Stimulated activated CD4-positive, alpha-beta T cell treated with anti-CD3 and anti-CD28 coated beads, Interleukin-4, amount 100 ng/mL, for 4 hours (primary cell): Measurements from ENCODE around the gene NF1.
"Not testable (repeated sequence)": the region's sequence is repeated elsewhere in the genome, so short reads cannot be mapped to it uniquely, and the experiment has no call there.

Experiments used
- DNase-seq, 2 experiments: peaks; one replicate each; pipeline ENCODE4 v3.0.0-alpha.2; 2020

Gene NF1

GRCh38 chr17:31357839-31358394, 263.1 kb downstream of the NF1 start:
- DNase-seq = no peak

GRCh38 chr17:31364012-31364411, 269.2 kb downstream of the NF1 start:
- DNase-seq = no peak

DNA sequence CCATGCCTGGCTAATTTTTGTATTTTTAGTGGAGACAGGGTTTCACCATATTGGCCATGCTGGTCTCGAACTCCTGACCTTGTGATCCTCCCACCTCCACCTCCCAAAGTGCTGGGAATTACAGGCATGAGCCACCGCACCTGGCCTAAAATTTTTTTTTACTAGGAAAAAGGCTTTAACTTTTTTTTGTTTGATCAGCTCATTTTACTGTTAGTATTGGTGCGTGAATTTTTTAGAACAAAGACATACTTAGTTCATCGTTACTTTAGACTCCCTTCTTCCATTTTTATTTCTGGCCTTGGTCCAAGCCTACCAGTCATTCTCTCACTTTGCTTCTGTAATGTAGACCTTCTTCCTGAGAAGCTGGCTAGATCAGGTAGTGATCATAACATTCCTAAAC, 271.3 kb downstream of the NF1 start:
- DNase-seq = no peak

DNA sequence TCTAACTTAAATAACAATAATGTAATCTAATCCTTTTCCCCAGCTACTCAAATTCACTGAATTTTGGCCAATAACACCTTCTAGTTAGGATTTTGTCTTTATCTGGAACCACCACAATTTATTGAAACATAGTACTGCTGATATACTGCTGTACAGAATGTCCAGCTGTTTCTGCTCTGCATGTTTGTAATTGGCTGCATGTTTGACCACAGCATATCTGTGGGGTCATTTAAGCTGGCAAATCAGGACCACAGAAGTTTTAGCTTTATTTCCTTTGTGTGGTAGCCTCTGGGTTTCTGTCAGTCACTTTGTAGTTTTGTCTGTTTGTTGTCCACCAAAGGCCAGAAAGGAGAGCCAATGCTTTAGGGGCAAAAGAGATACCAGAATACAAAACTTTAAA, 274.5 kb downstream of the NF1 start:
- no peak for DNase-seq

- no peak for DNase-seq
These were observed 276.8 kb downstream of the NF1 start for GRCh38 chr17:31371511-31372097.

DNA sequence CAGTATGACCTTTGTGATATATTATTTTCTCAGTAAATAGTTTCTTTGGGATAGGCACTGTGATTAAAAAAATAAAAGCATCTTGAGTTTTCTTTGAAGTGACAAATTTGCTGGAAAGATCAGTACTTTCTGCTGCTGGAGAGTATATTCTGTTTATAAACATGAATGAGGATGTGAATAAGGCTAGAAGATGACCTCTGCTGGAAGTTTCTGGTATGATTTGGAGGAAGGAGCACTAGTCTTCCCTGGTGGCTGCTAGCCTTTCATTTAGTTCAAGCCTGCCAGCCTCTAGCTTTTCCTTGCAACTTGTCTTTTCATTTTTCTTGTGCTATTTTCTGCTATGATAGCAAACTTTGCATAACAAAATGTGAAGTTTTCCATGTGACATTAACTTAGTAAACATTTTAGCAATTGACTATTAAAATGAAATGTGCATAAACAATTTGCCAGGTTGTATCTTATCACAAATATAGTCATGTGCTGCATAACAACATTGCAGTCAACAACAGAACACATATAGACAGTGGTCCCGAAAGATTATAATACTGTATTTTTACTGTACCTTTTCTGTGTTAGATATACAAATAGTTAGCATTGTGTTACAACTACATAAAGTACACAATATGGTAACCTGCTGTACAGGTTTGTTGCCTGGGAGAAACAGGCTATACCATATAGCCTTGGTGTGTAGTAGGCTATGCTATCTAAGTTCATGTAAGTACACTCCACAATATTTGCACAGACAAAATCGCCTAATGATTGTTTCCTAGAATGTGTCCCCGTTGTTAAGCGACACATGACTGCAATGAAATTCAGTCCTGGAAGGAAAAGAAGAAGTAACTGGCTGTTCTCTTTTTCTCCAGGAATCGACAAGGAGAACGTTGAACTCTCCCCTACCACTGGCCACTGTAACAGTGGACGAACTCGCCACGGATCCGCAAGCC, 278.6 kb downstream of the NF1 start:
- no peak for DNase-seq

- DNase-seq = no peak
These were observed 279.3 kb downstream of the NF1 start for GRCh38 chr17:31374094-31374447.

DNA sequence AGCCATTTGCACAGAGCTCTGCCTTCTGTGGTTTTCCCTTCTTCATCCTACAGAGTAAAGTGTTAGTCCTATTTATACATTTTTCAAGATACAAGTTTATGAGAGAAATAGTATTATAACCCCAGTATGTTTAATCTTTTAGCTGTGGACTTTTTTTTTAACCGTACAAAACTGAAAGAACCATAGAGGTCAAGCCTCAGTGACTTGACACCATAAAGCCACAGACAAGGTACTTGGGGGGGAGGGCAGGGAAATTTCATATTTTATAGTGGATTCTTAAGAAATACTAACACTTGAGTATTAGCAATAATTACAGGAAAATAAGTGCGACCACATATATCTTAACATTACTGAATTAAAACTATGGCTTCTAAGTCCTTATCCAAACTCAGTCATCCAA, 279.7 kb downstream of the NF1 start:
- DNase-seq = no peak

DNA sequence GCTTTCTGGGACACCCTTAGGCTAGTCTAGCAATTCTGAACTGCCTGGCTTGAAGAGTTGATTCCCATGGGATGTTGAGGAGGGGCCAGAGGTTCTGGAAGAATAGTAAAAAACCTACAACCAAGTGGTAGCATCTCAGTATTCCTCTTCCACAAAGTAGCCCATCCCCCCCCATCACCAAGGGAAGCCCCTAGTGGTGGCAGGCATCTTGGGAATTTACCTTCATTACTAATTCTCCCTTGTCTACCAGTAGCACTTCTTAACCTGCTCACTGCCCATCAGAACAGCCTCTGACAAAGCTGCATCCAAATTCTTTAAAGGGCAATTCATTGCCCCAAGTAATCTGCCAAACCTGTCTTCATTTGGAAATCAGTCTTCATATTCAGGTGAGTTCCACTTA, 283.9 kb downstream of the NF1 start:
- DNase-seq = no peak

DNA sequence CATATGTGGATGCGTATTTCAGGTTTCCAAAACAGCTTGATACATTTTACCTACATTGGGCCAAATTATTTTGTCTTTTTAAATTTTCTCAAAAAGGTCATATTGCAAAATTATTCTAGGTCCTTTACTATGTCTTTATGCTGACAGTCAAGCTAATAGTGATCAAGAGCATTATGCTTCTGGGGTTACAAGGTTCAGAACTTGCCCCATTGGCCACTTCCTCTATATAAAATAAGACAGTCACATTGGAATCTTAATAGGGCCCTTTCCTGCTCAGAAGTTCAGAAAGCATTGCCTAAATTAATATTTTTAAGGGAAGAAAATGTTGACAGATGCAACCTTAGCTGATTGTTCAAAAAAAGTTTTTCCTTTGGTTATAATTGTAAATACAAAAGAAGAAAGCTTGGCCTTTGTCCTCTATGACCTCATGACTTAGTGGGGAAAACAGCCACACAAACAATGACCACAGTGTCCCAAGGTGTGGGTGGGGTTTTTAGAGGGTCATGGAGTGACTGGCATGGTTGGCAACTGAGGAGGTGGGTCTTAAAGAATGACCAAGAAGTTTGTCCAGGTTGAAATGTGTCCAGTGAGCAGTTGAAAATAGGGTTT, 284.9 kb downstream of the NF1 start:
- DNase-seq = no peak

- DNase-seq = no peak
These were observed 286.4 kb downstream of the NF1 start for GRCh38 chr17:31381165-31381668.

GRCh38 chr17:31382668-31383275, 288.0 kb downstream of the NF1 start:
- not testable (repeated sequence) for DNase-seq

DNA sequence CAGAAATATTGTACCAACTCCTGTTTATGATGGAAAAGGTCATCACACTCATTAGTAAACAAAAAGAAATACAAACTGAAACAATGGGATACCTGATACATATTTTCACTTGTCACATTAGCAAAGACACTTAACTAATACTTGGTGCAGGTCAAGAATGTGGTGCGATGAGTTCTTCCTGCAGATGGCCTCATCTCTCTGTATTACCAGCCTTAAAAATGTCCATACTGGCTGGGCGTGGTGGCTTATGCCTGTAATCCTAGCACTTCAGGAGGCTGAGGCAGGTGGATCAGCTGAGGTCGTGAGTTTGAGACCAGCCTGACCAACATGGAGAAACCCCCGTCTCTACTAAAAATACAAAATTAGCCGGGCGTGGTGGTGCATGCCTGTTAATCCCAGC, 288.7 kb downstream of the NF1 start:
- DNase-seq = not testable (repeated sequence)

GRCh38 chr17:31385428-31386285, 290.9 kb downstream of the NF1 start:
- no peak for DNase-seq

GRCh38 chr17:31386542-31387075, 291.8 kb downstream of the NF1 start:
- no peak for DNase-seq

DNA sequence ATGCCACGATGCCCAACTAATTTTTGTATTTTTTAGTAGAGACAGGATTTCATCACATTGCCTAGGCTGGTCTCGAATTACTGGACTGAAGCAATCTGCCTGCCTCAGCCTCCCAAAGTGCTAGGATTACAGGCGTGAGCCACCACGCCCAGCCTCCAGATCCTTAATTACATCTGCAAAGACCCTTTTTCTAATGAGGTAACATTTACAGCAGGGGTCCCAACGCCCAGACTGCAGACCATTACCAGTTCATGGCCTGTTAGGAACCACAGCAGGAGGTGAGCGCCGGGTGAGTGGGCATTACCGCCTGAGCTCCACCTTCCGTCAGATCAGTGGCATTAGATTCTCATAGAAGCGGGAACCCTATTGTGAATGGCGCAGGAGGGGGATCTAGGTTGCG, 292.7 kb downstream of the NF1 start:
- no peak for DNase-seq

DNA sequence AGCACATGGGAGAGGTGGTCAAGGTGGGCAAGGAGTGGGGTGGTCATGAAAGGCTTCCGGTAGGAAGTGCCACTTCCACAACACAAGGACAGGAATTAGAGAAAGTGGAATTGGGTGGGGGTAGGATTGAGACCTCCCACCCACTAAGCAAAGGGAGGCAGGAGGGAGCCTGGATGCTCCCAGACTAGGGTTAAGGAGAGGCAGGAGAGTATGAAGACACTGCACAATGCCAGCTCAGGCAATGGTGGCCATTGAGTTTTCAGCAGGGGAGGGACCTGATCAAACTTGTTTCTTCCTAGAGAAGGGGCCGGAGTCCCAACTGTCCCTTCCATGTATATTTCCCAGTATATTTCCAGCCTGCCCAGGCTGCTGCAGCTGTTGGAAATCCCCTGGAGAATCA, 293.6 kb downstream of the NF1 start:
- no peak for DNase-seq

DNA sequence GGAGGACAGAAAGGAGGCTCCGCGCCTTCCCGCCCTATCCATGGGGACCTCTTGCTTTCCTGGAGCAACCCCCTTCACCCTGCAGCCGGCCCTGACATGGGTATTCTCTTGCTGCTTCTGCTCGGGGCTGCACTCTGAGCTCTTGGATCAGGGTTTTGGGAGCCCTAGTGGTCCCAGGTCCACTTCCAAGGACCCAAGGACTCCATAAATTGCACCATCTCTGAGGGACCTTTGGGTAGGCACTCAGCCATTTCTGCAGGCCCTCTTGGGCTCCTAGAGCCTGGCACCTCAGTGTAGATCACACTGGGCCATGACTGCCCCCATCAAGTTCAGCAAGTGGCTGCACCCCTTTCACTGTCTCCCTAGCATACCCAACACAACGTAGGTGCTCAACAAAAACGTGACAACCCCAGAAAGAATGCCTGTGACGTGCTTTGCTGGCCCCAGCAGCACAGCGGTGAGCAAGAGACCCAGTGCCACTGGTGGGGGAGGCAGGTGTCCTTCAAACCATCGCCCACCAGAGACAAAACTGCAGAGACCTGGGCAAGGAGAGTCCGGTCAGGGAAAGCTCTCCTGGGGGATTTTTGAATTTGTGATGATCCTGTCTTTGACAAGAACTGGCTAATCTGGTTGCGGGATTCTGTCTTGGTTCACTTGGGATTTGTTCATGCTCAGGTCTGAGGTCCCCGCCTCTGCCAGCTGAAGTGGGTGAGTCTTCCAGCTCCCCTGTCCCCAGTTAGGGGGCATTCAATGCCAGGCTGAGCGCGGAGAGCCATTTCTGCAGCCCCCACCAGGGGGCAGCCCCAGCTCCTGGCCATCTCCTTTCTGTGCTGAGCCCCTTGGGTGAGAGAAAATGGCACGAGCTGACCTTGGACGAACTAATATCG, 294.2 kb downstream of the NF1 start:
- peak; percentile 23 to 38 for DNase-seq

DNA sequence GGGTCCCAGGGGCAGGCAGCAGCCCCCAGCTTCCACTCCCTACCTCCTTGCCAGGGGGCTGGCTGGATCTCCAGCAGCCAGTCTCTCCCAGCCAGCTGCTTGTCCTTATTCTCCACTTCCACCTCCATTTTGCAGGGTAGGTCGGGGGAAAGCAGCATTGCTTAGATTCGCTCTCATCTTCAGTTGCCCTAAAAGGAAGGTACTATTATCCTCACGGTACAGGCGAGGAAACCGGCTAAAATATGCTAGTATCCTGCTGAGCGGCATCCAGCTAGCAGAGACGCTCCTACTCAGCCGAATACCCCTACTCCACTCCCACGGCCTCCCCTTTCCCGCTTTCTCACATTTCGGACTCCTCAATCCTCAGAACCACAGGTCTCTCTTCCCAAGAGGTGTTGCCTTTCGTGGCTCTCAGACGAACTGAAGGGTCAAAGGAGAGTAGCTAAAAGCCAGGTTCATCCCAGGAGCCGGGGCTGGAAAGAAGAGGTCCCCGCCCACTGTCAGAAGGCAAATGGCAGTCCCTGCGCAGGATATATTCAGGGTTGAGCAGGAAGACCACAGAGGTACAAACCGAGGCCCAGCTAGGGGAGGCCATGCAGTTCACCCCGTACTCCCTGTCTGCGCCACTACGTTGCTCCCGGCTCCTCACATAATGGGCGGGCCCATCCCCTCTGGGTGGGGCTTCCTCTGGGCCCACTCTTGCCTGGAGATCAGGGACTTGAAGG, 295.0 kb downstream of the NF1 start:
- DNase-seq = no peak

- no peak for DNase-seq
These were observed 295.6 kb downstream of the NF1 start for GRCh38 chr17:31390426-31390747.
